ENCODE measurements around the gene KY. TPM values are rescaled to one million over a fixed set of nuclear protein-coding genes. Genes with fewer than 3 reads are reported as not detected.
"Not testable (repeated sequence)": the region's sequence is repeated elsewhere in the genome, so short reads cannot be mapped to it uniquely, and the experiment has no call there.

Gene KY
- total RNA-seq, 4 donors from 2014 or later = 26.2 to 55.5 (median 33.1) TPM

DNA sequence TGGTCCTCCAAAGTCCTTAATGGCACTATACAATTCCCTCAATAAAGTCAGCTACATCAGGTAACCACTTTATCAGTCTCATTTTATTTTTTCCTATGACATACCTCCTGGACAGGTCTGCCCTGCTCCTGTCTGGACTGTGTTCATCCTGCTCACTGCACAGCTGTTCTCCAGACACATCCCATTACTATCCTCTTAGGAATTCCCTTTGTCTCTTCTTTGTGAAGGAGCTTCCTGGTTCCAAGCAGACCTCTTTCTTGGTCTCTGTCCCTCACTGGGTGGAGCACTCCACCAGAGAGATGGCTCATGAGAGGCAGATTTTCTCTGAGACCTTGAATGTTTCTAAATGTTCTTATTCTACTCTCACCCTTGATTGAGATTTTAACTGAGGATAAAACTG, 60.1 kb downstream of the KY start:
- intact Hi-C loops (cut with DNase I; ENCODE audit: low total_unique reads) = no loop called here
- no peak for TF ChIP-seq POLR2A (IDR thresholded peaks at IDR 0.05)
- TF ChIP-seq, protein P1, sequence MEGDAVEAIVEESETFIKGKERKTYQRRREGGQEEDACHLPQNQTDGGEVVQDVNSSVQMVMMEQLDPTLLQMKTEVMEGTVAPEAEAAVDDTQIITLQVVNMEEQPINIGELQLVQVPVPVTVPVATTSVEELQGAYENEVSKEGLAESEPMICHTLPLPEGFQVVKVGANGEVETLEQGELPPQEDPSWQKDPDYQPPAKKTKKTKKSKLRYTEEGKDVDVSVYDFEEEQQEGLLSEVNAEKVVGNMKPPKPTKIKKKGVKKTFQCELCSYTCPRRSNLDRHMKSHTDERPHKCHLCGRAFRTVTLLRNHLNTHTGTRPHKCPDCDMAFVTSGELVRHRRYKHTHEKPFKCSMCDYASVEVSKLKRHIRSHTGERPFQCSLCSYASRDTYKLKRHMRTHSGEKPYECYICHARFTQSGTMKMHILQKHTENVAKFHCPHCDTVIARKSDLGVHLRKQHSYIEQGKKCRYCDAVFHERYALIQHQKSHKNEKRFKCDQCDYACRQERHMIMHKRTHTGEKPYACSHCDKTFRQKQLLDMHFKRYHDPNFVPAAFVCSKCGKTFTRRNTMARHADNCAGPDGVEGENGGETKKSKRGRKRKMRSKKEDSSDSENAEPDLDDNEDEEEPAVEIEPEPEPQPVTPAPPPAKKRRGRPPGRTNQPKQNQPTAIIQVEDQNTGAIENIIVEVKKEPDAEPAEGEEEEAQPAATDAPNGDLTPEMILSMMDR (IDR thresholded peaks at IDR 0.05) = no peak
- H3K4me3 ChIP-seq (ENCODE audit: low read depth, poor library complexity, severe bottlenecking) = no peak overlapping the region
- DNase-seq (ENCODE audit: low spot score in 2 of 2) = no peak

DNA sequence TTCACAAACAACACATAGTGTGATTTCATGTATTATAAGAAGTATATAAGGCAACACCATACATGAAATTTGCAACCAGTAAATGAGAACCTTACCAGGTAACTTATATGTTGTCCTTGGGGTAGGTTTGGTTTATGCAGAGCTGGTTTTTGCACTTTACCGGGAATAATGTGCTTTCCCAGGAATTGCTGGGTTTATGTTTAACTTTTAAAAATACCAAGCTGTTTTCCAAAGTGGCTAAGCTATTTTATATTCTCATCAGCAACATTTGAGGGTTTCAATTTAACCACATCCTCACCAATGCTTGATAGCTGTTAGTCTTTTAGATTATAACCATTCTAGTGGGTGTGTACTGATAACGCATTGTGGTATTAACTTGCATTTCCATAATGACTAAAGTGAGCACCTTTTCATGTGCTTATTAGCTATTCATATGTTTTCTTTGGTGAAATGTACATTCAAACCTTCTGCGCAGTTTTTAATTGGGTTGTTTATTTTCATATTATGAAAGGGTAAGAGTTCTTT, 71.6 kb downstream of the KY start:
- TF ChIP-seq, protein P1 (IDR thresholded peaks at IDR 0.05) = no peak
- TF ChIP-seq POLR2A (IDR thresholded peaks at IDR 0.05) = no peak
- intact Hi-C loops (cut with DNase I; ENCODE audit: low total_unique reads) = no loop called here
- no peak for DNase-seq (ENCODE audit: low spot score in 2 of 2)
- WGBS, 2 donors = 91 to 93% methylated on average over 3 of the region's 3 CpGs
- no peak overlapping the region for H3K4me3 ChIP-seq (ENCODE audit: low read depth, poor library complexity, severe bottlenecking)

DNA sequence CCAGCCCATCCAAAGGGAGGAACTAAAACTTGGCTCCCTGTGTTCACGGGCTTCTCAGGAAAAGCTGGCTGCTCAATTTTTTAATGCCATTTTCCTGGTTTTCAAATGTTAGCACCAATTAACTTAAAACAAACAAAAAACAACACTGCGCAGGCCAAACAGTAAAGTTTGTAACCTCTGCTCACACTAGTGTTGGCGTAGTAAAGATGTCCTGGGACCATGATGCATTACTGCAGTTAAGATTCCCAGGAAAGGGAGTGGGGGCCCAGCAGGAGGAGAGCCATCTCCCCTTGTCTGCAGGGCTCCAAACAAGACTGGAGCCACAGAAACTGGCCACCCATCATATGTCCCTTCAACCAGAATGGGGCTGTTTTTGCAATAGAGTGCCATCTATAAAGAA, 74.0 kb downstream of the KY start:
- no peak for DNase-seq (ENCODE audit: low spot score in 2 of 2)
- WGBS, 2 donors = 86 to 88% methylated on average over 3 of the region's 3 CpGs
- TF ChIP-seq POLR2A (IDR thresholded peaks at IDR 0.05) = no peak
- TF ChIP-seq, protein P1 (IDR thresholded peaks at IDR 0.05) = no peak
- no peak overlapping the region for H3K4me3 ChIP-seq (ENCODE audit: low read depth, poor library complexity, severe bottlenecking)
- intact Hi-C loops (cut with DNase I; ENCODE audit: low total_unique reads) = no loop called here

DNA sequence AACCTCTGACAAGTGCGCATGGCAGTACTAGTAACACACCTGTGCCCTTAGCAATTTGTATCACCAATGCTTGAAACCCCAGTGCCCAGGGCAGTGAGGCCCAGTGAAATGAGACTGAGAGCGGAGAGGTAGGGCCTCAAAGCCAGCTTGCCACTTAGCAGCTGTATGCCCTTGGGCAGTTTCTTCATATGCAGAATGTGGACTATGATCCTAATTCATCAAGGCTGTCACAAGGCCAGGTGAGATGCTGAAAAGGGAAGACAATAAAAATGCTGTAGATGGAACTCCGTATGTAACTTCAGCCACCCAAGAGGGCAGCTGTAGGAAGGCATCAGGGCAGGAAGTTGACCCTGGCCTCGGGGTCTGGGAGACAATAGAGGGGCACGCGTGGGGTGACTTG, 74.4 kb downstream of the KY start:
- 49 to 51% methylated on average over 6 of the region's 6 CpGs for WGBS, 2 donors
- H3K4me3 ChIP-seq (ENCODE audit: low read depth, poor library complexity, severe bottlenecking) = no peak overlapping the region
- intact Hi-C loops (cut with DNase I; ENCODE audit: low total_unique reads) = no loop called here
- no peak for TF ChIP-seq POLR2A (IDR thresholded peaks at IDR 0.05)
- TF ChIP-seq, protein P1 (IDR thresholded peaks at IDR 0.05) = no peak
- no peak for DNase-seq (ENCODE audit: low spot score in 2 of 2)

DNA sequence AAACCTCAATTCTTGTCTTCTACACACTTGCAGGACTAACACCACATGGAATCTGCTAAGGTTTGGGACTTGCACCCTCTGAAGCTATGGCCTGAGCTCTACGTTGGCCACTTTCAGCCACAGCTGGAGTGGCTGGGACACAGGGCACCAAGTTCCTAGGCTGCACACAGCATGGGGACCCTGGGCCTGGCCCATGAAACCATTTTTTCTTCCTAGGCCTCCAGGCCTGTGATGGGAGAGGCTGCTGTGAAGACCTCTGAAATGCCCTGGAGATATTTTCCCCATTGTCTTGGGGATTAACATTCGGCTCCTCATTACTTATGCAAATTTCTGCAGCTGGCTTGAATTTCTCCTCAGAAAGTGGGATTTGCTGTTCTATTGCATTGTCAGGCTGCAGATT, 80.9 kb downstream of the KY start:
- H3K4me3 ChIP-seq (ENCODE audit: low read depth, poor library complexity, severe bottlenecking); DNase-seq (ENCODE audit: low spot score in 2 of 2); intact Hi-C loops (cut with DNase I; ENCODE audit: low total_unique reads): not testable (repeated sequence)
- 79 to 86% methylated on average over 2 of the region's 2 CpGs for WGBS, 2 donors

DNA sequence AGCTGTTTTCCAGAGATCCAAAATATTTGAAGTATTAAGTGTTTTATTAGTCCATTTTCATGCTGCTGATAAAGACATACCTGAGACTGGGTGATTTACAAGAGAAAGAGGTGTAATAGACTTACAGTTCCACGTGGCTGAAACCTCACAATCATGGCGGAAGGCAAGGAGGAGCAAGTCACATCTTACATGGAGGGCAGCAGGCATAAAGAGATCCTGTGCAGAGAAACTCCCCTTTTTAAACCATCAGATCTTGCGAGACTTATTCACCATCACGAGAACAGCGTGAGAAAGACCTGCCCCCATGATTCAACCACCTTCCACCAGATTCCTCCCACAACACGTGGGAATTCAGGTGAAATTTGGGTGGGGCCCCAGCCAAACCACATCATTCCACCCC, 82.0 kb downstream of the KY start:
- 80 to 81% methylated on average over 6 of the region's 6 CpGs for WGBS, 2 donors
- no peak overlapping the region for H3K4me3 ChIP-seq (ENCODE audit: low read depth, poor library complexity, severe bottlenecking)
- intact Hi-C loops (cut with DNase I; ENCODE audit: low total_unique reads) = no loop called here
- TF ChIP-seq, protein P1 (IDR thresholded peaks at IDR 0.05) = no peak
- TF ChIP-seq POLR2A (IDR thresholded peaks at IDR 0.05) = no peak
- DNase-seq (ENCODE audit: low spot score in 2 of 2) = no peak
